Measurements from ENCODE around the gene COL5A1. TPM values are rescaled to one million over a fixed set of nuclear protein-coding genes. Genes with fewer than 3 reads are reported as not detected.

COL5A1 gene
- total and polyA plus RNA-seq, 2 experiments from 2014 or later, result 2.5 to 13.1 TPM

- no peaks in the 10 kb centered on the region; the same call in 1 of the 3 replicates for H3K36me3 Mint-ChIP-seq (ENCODE audit: low read depth)
- H4K20me1 ChIP-seq (replicated peaks; ENCODE audit: insufficient read depth), result no peaks in the 10 kb centered on the region
- no peak overlapping the region for H3K27ac Mint-ChIP-seq
- no peaks in the 10 kb centered on the region for H3K4me1 Mint-ChIP-seq
- H3K9me2 ChIP-seq (ENCODE audit: insufficient read depth), result no peaks in the 10 kb centered on the region
- H3K27me3 ChIP-seq (ENCODE audit: insufficient read depth), result no peaks in the 10 kb centered on the region
- no peaks in the 10 kb centered on the region for H3F3A ChIP-seq (replicated peaks; ENCODE audit: low read depth)
- no peak overlapping the region for H3K4me2 ChIP-seq
- no peak overlapping the region for H3K27ac ChIP-seq (ENCODE audit: low read depth)
- H3K4me3 ChIP-seq, result no peak overlapping the region
- DNase-seq (ENCODE audit: low spot score) (no peak), ATAC-seq (no peak)
- no peaks in the 10 kb centered on the region for H3K36me3 ChIP-seq (ENCODE audit: insufficient read depth)
- H3K79me2 ChIP-seq (replicated peaks; ENCODE audit: insufficient read depth), result no peaks in the 10 kb centered on the region
- no peak overlapping the region for H3K4me3 Mint-ChIP-seq
- no peak overlapping the region for H2AFZ ChIP-seq
- H3K27me3 Mint-ChIP-seq (ENCODE audit: insufficient read depth, low read depth, poor library complexity), result peaks cover 4% of the 10 kb centered on the region
- TF ChIP-seq CREB1 (CRISPR knock-in tag; IDR thresholded peaks at IDR 0.05; ENCODE audit: low read depth), result no peak
- no peak for TF ChIP-seq EZH2phosphoT487 (IDR thresholded peaks at IDR 0.05; ENCODE audit: unreplicated experiment)
- no peak for TF ChIP-seq ZNF331 (CRISPR knock-in tag; IDR thresholded peaks at IDR 0.05; ENCODE audit: low read depth)
- TF ChIP-seq CTCF (conservative IDR thresholded peaks at IDR 0.05; ENCODE audit: low read depth in 2 of 2), result no peak
- TF ChIP-seq, protein P1, sequence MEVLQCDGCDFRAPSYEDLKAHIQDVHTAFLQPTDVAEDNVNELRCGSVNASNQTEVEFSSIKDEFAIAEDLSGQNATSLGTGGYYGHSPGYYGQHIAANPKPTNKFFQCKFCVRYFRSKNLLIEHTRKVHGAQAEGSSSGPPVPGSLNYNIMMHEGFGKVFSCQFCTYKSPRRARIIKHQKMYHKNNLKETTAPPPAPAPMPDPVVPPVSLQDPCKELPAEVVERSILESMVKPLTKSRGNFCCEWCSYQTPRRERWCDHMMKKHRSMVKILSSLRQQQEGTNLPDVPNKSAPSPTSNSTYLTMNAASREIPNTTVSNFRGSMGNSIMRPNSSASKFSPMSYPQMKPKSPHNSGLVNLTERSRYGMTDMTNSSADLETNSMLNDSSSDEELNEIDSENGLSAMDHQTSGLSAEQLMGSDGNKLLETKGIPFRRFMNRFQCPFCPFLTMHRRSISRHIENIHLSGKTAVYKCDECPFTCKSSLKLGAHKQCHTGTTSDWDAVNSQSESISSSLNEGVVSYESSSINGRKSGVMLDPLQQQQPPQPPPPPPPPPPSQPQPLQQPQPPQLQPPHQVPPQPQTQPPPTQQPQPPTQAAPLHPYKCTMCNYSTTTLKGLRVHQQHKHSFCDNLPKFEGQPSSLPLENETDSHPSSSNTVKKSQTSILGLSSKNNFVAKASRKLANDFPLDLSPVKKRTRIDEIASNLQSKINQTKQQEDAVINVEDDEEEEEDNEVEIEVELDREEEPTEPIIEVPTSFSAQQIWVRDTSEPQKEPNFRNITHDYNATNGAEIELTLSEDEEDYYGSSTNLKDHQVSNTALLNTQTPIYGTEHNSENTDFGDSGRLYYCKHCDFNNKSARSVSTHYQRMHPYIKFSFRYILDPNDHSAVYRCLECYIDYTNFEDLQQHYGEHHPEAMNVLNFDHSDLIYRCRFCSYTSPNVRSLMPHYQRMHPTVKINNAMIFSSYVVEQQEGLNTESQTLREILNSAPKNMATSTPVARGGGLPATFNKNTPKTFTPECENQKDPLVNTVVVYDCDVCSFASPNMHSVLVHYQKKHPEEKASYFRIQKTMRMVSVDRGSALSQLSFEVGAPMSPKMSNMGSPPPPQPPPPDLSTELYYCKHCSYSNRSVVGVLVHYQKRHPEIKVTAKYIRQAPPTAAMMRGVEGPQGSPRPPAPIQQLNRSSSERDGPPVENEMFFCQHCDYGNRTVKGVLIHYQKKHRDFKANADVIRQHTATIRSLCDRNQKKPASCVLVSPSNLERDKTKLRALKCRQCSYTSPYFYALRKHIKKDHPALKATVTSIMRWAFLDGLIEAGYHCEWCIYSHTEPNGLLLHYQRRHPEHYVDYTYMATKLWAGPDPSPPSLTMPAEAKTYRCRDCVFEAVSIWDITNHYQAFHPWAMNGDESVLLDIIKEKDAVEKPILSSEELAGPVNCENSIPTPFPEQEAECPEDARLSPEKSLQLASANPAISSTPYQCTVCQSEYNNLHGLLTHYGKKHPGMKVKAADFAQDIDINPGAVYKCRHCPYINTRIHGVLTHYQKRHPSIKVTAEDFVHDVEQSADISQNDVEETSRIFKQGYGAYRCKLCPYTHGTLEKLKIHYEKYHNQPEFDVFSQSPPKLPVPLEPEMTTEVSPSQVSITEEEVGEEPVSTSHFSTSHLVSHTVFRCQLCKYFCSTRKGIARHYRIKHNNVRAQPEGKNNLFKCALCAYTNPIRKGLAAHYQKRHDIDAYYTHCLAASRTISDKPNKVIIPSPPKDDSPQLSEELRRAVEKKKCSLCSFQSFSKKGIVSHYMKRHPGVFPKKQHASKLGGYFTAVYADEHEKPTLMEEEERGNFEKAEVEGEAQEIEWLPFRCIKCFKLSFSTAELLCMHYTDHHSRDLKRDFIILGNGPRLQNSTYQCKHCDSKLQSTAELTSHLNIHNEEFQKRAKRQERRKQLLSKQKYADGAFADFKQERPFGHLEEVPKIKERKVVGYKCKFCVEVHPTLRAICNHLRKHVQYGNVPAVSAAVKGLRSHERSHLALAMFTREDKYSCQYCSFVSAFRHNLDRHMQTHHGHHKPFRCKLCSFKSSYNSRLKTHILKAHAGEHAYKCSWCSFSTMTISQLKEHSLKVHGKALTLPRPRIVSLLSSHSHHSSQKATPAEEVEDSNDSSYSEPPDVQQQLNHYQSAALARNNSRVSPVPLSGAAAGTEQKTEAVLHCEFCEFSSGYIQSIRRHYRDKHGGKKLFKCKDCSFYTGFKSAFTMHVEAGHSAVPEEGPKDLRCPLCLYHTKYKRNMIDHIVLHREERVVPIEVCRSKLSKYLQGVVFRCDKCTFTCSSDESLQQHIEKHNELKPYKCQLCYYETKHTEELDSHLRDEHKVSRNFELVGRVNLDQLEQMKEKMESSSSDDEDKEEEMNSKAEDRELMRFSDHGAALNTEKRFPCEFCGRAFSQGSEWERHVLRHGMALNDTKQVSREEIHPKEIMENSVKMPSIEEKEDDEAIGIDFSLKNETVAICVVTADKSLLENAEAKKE (CRISPR knock-in tag; IDR thresholded peaks at IDR 0.05), result no peak
- no peak for TF ChIP-seq ZNF114 (CRISPR knock-in tag; IDR thresholded peaks at IDR 0.05)
- TF ChIP-seq, protein P2, sequence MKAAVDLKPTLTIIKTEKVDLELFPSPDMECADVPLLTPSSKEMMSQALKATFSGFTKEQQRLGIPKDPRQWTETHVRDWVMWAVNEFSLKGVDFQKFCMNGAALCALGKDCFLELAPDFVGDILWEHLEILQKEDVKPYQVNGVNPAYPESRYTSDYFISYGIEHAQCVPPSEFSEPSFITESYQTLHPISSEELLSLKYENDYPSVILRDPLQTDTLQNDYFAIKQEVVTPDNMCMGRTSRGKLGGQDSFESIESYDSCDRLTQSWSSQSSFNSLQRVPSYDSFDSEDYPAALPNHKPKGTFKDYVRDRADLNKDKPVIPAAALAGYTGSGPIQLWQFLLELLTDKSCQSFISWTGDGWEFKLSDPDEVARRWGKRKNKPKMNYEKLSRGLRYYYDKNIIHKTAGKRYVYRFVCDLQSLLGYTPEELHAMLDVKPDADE (IDR thresholded peaks at IDR 0.05), result no peak
- TF ChIP-seq EZH2 (IDR thresholded peaks at IDR 0.05; ENCODE audit: low read depth, unreplicated experiment), result no peak
- no peak for TF ChIP-seq STAT1 (IDR thresholded peaks at IDR 0.05; ENCODE audit: unreplicated experiment)
- TF ChIP-seq NANOG (IDR thresholded peaks at IDR 0.05; ENCODE audit: borderline replicate concordance), result no peak
- TF ChIP-seq JUNB (IDR thresholded peaks at IDR 0.05; ENCODE audit: unreplicated experiment), result no peak
- no peak for TF ChIP-seq POLR2AphosphoS5 (IDR thresholded peaks at IDR 0.05; ENCODE audit: low read depth)
- H3K4me1 ChIP-seq (ENCODE audit: insufficient read depth), result no peaks in the 10 kb centered on the region
- no peaks in the 10 kb centered on the region; the same call in 1 of the 3 replicates for H3K9me3 Mint-ChIP-seq
Measured at GRCh38 chr9:134847138-134847537, 205.5 kb downstream of the COL5A1 start.

Measured in GM23338 (cell line).